CD4-positive, alpha-beta T cell treated with Interleukin-4 for 4 hours (primary cell): ENCODE data around the gene MAML3.

Source experiments
- DNase-seq: peaks from one replicate; pipeline ENCODE4 v3.0.0-alpha.2; 2020

MAML3 gene

DNA sequence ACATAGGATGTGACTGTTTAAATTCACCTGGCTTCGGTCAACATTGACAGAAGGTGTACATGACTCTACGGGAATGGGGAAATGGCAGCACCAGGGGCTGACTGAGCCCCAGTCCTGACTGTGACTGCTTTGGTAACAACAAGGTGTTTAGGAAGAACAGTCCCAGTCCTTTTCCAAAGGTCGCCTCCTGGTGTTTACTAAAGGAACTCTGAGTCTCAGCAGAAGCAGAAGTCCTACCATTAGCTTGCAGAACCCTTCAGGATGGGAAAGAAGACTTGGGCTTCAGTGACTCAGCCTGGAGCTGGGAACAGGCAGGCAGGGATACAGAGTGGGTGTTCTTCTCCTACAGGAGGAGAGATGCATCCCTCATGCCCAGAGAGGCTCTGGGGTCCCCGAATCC lies 385.1 kb downstream of the MAML3 start:
- DNase-seq, result no peak

DNA sequence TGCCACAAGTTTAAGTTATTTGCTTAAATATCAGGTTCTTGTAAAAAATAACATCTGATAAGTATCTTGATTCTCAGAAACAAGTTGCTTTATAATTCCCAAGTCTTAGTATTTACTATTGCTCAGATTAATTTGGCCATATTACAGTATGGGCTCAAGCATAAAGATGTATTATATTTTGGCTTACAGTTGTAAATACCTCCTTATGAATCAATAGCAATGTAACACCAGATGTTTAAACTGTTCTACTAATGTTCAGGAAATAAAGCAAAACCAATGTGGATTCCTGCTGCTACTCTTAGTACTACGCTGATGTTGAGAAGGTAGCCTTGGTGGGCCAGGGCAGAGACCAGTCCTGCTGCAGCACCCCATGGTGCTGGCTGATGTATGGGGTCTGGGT lies 385.6 kb downstream of the MAML3 start:
- no peak for DNase-seq

DNA sequence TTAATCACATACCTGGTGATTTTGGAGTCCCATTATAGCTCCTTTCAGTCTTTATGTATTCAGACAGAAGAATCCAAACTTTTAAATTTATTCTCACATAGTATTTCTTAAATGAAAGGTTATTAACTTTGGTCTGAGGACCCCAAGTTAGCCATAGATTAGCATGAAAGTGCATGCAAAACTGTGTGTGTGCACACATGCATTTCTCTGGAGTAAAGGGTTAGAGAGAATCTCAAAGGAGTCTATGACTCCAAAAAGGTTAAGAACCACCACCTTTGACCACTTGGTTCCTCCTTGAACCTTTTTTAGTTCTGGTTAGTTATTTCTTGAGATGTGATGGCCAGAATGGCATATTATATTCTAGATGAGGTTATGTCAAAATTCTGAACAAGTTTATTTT lies 386.4 kb downstream of the MAML3 start:
- no peak for DNase-seq

DNA sequence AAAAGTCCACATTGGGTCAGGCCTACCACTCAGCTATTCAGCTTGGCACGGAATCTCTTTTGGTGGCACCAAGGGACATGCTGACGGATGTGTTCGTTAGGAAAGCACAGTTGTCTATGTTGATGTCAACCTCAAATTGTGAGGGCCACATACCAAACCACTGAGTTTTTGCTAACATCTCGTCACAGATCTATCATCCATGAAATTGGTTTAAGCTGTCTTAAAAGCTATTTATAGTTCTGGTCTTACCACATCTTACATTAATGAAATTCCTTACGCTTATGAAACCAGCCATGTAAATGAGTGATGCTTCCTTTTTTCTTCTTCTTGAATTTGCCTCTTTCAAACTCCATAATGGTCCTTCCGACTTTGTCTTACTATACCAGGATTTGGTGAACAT lies 386.8 kb downstream of the MAML3 start:
- DNase-seq, result no peak

DNA sequence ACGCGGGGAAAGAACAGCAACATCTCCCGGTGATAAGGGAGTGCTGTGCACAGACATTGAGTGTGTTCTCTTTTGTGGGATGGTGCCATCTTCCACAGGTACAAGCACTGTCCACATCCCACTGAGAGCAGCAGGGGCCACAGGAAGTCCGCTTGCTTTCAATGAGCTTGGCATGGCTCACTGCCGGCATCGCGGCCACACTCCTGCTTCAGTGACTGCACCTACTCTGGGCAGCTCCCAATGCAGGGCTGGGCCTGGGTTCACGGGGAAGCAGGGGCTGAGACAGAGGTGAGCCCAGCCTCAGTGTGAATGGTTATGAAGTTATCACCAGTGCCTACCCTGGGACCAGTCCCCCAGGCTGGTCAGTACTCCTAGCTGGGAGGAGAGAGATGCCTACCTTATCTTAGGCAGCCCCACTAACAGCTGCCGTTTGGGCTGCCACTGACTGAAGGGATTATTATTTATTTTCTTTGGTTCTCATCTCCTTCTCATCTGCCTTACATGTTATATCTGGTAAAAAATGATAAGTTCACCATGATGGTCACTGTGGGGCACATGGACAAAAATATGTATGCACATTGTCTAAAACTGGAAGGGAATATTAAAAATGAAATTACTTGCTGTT lies 389.2 kb downstream of the MAML3 start:
- DNase-seq, result no peak

DNA sequence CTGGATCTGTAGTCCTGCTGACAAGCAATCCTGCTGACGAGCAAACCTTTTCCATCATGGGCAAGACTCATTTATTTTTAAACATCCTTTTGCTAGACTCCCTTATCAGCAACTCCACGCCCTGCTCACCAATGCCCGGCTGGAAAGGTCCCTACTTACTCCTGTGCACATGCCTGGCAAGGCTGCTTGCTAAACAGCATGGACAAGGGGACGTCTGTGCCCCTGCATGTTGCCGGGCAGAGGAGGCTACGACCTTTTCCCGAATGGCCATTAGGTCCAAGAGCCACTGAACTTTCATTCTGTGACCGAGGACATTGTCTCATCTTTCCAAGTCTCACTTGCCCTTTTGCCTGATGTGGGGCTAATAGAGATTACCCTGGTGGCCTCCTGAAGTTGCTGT lies 389.8 kb downstream of the MAML3 start:
- no peak for DNase-seq

DNA sequence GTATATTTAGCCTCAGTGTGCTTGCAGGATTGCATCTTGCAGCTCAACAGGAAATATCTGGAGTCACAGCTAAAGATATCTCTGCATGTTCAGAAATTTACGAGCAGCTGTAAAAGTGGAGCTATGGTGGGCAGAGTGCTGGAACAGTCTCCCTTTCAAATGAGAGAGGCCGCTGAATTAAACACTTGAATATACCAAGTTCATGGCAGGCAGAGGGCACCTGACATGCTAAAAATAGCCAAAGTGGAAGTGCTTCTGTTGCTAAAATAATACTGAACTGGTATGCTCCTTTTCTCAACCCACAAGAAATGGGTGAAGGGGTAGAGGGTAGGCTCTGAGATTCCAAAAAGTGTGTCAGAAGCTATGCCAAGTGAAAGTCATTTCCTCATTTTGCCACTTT lies 390.3 kb downstream of the MAML3 start:
- DNase-seq, result no peak

DNA sequence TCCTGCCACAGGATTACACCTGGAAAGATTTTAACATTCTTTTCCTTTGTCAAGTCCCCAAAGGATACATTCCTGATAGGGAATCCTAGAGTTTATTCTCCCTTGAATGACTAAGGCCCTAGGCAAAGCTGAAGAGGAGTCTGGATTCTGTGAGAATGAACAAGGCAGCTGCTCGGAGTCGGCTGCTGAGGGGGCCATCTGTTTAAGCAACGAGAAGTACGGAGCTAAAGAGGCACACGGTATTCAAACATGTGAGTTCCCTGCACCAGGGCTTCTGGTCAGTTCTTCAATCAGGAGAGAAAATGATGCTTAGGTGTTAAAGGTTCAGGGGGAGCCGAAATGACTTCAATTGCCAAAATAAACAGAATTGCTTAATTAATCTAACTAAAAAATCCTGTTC lies 390.8 kb downstream of the MAML3 start:
- no peak for DNase-seq

DNA sequence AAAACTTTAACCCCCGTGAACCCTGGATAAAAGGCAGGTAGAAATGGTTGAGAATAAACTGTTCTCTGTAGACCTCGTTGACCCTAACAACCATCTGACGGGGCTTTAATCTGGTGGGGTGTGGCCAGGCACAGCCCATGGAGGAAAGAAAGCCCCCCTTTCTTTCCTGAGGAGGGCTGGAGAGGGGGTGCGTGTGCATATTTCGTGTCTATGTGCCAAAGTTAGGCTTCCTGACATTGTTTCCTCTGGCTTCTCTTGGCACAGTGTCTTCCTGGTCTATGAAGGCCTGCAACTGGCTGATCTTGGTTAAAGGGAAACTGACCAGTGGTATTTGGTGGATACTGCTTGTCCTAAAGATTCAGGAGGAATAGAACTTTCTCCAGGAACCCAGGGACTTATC lies 391.3 kb downstream of the MAML3 start:
- no peak for DNase-seq

DNA sequence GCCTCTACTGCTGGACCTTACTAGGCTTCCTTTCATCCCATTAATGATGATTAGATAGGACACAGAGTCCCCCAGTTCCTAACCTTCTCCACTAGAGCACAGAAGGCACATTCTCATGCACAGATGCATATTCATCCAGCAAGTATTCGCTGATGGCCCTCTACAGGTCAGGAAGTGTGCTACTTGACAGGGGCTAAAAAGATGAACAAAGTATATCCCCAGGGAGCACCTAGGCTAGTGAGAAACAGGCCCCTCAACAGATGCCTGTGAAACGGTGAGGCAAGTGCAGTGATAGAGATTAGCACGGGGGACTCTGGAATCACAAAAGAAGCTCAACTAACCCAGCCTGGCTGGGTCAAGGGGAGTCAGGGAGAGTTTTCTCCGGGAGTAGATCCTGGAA lies 392.5 kb downstream of the MAML3 start:
- DNase-seq, result no peak

DNA sequence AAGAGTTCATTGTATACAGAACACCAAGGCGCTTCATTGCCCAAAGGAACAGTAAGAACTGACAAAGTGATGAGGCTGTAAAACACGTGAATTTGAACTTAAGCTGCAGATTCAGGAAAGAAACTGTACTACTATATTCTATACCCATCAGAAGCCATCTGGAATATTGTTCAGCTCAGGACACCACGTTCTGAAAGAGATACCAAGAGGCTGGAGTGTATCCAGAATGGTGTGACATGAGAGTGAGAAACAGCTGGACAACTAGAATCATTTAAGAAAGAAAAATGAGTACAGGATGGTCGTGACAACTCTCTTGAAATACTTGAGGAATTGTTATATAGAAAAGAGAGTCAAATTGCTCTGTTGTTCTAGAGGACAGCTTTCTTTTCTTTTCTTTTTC lies 393.4 kb downstream of the MAML3 start:
- DNase-seq, result no peak

DNA sequence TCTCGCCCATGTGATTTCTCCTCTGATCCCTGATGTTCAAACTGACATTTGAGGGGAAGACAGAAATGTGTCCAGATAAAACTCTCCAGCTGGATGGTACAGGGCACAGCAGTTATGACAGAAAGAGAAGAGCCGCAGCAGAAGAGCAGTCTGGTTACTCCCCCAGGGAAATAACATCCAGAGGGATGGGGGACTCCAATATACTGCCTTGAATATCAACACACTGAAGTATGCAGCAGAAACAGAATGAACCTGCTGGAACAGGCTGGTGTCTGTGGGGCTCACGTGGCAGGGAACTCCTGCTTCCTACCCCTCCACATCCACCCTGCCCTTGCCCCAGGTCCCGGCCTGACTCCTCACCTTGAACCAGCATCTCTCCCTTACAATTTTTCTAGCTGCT lies 394.9 kb downstream of the MAML3 start:
- DNase-seq, result no peak

DNA sequence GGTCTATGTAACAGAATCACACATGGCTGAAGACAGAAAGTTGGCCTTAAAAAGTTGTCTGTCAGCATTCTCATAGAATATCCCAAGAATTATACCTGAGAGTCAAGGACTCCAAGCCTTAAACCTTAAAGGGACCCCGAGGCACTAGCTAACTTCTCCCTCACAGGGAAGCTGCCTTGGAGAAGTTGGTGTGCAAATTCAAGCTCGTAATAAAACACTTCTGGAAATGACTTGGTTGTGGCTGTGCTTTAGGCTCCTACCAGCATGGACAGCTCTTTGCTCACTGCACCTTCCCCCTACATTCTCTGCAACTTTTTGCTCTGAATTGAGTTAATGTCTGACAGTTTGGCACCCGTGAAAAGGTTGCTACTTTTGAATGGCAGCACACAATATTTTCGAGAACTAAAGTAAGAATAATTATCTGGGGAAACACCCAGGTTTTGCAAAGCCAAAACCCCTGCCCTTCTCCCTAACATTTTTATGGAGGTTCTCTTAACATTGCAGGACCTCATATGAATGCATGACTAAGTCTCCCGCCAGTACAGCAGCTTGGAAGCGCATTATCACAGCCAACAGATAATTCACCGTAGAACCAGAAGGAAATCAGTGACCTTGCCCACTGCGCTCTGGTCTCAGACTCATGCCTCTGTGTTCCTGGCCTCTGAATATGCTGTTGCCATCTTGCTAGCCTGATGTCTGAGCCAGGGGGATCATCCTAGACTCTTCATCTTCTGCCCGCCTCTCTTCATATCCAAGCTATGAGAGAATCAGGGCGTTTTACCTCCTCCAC lies 397.4 kb downstream of the MAML3 start:
- DNase-seq, result no peak

DNA sequence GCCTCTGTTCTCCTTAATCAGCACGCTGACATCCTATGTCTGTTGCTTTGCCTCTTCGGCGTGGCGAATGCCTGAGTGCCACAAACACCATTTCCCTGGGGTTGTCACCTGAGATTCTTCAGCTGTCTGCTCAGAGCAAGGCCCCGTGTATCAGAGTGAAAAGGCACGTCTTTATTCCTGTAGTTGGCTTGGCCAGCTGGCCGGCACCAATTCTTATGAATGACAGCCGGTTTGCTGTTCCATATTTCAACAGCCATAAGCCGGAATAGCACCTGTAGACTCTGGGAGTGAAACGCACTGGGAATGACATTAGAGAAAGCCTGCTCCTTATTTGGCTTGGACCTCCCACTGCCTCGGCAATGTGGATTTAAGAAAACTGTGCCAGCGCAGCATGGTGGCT lies 399.0 kb downstream of the MAML3 start:
- DNase-seq, result no peak

DNA sequence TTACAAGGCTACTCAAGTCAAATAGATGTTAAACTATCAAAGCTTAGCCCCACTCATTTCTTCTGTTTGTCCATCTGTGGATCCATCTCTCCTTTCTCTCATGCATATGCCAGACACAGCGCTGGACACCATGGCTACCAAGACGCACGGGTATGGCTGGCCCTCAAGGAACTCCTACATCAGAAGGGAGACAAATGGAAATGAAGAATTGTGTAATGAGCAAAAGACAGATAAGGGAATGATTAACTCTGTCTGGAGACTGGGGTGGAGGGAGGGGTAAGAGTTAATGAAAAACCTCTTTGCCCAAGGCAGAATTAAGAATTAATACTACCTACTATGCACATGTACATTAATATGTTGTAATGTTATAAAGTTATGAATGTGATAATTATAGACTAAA lies 400.3 kb downstream of the MAML3 start:
- no peak for DNase-seq

DNA sequence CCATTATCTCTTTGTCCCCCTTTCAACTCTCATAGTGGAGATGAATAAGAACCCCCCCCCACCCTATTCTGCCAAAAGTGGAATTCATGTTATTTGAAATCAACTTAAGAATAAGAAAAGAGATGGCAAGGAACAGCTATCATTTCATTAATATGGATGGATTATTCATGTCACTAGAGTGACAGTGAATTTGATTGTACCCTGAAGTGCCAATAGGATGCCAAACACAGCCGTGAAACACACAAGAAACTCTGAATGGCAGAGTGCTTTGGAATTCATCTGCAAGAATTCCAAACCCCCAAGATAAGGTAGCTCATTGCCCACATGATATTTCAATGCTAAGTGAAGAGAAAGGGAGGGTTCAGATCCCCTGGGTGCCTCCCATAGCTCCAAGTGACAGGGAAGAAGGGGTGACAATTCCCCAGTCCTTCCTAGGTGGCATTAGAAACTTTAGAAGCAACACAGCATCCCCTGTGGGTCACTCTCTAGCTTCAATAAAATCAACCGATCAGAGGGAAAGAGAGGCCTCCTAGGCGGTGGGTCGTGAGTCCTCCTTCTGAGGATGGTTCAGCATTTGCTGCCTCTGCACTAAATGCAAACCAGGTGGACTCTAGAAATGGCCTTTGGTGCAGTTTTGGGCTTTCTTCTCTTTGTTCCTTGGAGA lies 404.0 kb downstream of the MAML3 start:
- DNase-seq, result no peak

DNA sequence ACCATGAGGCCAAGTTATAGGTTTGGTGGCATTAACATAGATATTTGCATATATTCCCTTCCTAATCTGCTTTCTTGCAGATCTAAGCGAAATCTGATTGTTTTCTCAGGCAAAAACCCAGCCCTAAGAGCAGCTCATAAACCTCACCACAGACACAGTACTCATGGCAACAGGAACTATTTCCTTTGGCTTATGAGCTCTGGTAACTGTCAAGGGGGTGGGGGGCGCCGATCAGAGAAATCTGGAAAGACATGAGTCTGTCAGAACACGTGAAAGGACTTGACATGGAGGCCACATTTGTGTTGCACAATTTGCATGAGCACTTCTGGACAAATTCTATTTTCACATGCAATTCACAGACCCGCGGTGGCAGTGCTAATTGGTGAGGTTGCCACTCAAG lies 404.6 kb downstream of the MAML3 start:
- DNase-seq, result no peak

DNA sequence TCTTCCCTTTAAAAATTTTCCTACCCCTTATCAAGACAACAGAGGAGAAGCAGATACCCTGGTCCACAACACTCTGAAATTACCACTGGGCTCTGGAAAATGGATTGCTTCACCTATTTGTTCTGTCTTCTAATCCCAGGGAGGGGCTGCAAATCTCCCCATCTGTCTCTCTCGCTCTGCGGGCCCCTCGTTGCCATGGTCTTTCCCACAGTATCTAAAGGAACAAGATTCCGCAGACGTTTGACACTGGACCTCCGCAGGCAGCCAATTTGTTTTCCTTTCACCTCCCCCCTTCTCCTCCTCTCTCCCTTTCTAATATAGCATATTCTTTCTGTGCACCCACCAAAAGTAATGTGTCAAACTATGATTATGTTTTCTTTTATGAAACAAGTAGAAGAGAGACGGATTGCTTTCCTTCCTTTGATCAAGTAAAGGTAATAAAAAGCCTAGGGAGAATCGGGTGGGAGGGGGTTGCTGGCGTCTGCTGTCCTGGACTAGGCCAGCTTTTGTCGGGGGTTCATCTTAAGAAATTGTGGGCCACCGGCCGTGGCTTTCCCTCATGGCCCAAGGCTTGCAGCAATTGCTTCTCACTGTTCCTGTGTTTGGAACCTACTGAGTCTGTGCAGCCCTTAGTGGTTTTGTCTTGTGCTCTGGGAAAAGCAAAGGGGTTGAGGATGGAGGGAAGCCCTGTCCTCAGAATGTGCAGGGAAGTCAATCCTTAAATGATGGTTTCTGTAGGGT lies 407.4 kb downstream of the MAML3 start:
- DNase-seq, result no peak

DNA sequence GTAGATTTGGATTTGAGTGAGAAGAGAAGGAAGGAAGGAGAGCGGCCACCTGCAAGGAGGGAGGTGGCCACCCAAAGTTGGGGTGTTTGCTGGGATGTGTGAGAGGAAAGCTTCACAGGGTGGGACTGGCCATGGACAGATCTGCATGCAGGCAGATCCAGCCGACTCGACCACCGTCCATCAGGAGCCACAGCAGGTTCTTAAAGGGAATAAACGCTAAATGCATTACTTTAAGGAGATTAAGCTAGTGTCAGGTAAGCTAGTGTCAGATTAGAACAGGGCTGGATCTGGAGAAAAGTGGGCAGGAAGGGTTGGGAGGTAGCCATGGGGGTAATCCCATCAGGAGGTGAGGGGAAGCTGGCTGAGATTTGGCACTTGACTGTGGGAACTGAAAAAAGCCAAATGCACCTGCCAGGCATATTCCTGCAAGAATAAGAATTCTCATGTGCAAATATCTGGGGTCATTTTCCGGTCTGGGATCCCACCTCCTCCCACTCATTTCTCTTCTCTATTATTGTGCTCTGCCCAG lies 408.8 kb downstream of the MAML3 start:
- no peak for DNase-seq

DNA sequence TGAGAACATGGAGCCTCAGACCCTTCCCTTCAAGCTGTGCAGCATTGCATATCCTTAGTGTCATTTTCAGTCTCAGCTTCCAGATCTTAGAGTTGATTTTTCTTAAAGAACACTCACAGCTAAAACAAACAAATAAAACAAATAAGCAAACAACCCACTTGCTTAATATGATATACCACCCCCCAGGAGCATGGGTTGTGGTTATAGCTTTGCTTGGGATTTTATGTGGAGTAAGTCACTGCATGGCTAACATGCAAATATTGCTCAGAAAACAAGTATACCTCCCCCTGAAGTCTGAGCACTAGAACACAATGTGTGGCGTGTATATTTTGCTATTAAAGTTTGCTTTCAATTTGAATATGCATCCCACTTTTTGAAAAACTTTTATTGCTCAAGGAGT lies 409.8 kb downstream of the MAML3 start:
- DNase-seq, result no peak

DNA sequence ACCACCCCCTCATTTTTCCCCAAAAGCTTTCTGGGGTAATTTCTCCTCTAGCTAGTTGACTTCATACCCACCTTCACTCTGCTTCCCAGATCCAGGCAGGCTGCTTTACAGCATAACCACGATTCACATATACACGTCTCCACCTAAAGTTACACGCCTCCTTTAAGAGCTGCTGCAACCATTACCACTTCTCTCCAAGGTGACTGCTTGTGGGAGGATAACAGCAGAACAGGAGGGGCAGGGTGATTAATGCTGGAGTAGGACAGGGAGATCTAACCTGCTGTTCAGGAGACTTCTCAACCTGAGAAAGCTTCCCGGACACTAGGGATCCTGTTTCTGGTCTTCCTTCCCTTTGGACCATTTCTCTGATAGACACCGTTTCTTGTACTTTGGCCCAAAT lies 411.0 kb downstream of the MAML3 start:
- no peak for DNase-seq

DNA sequence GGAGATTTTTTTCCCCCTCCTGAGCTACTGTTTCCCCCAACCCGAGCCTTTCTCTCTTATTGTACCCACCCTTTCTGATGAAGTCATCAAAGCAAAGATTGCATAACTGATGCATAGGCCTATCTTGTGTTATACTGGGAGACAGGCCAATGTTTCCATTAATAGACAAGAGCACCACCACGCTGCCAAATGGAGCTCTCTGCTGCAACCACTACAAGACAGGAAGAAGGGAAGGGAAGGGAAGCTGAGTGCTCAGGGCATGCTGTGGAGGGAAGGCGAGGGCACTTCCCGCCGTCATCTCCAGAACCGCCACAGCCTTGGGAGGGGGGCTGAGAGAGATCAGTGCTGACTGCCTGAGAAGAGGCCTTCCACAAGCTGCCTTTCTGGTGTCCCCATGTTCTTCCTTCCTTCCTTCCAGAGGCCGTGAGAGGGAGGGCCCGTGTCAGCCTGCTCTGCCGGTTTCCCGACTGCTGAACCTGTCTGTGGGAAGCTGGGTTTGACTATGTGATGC lies 413.4 kb downstream of the MAML3 start:
- DNase-seq, result no peak

DNA sequence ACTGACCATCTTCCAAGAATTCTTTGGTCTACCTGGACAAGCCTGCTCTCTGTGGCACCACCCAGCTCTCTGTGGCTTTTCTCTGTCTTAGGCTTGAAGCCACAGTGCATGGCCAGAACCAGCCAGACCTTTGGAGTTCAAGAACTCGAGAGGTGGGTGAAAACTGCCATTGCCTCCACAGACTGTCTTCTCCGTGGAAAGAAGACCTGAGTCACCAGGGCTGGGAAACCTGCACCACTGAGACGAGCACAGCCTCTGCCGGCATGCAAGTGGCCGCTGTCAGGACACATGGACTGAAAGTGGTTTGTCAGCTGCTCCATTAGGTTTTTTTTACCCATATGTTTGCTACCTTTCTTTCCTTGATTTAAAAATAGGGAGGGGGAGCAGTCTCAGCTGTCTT lies 413.9 kb downstream of the MAML3 start:
- no peak for DNase-seq
